Thoracic aorta (tissue), 2 donors: Measurements from ENCODE around the gene MBOAT1. TPM values are rescaled to one million over a fixed set of nuclear protein-coding genes. Genes with fewer than 3 reads are reported as not detected.

Experiments used
- ATAC-seq: fragments of 150-250 bp; one replicate; pipeline ENCODE4 v1.8.0; 2017; ENCODE audit warnings: low read depth; ENCODE audit not compliant: insufficient number of reproducible peaks, low FRiP score
- DNase-seq: peaks from one replicate; pipeline ENCODE4 v3.0.0-alpha.2; 2020; ENCODE audit warnings: low spot score
- H3K27ac ChIP-seq, 2 donors: fragments of 200-600 bp; sonication (generic); 1 replicate in 1 of 2; 2 replicates in 1 of 2; pipeline ENCODE4 v1.5.1; 2016; ENCODE audit warnings: mild to moderate bottlenecking in 2 of 2, moderate library complexity in 2 of 2
- H3K27me3 ChIP-seq: fragments of 200-600 bp; sonication (generic); replicated peaks from 2 replicates; pipeline ENCODE4 v1.6.0; 2016; ENCODE audit warnings: mild to moderate bottlenecking; ENCODE audit not compliant: insufficient read depth
- H3K36me3 ChIP-seq: fragments of 200-600 bp; sonication (generic); one replicate; pipeline ENCODE4 v1.5.1; 2016
- H3K4me1 ChIP-seq, 2 donors: fragments of 200-600 bp; sonication (generic); 1 replicate in 1 of 2; 2 replicates in 1 of 2; pipeline versions ENCODE4 v1.5.1 to v1.6.0; 2016; ENCODE audit warnings: low read depth in 2 of 2, mild to moderate bottlenecking in 1 of 2; ENCODE audit not compliant: control insufficient read depth in 1 of 2
- H3K4me3 ChIP-seq: fragments of 200-600 bp; sonication (generic); 2 replicates; pipeline ENCODE4 v1.5.1; 2016; ENCODE audit warnings: mild to moderate bottlenecking
- H3K9me3 ChIP-seq: fragments of 200-600 bp; sonication (generic); 2 replicates; pipeline ENCODE4 v1.5.1; 2016
- CTCF ChIP-seq: fragments of 200-600 bp; sonication (generic); IDR thresholded peaks from one replicate; pipeline ENCODE4 v1.5.1; 2019; ENCODE audit warnings: antibody characterized with exemption
- total RNA-seq, 2 donors: library from RNA; depleted of rRNA; stranded (reverse); fragments of >200 nt; gene quantifications; one replicate each; pipeline versions ENCODE4 v1.1.0 to v1.2.3, GENCODE V29; 2016

MBOAT1 gene
- total RNA-seq, 2 donors from 2014 or later = 5.5 to 6.8 TPM

- ATAC-seq (no peak), DNase-seq (no peak)
- Histone ChIP-seq H3K4me3 (no peak overlapping the region), H3K36me3 (no peaks in the 10 kb centered on the region), H3K27ac (no peak overlapping the region), H3K27me3 (no peaks in the 10 kb centered on the region), H3K4me1 (peaks cover 10 to 11% of the 10 kb centered on the region in 2 donors), H3K9me3 (no peaks in the 10 kb centered on the region)
- TF ChIP-seq CTCF = no peak
Measured at GRCh38 chr6:20170455-20171148, 41.7 kb downstream of the MBOAT1 start.

GRCh38 chr6:20169786-20170185 lies 42.5 kb downstream of the MBOAT1 start:
- DNase-seq (no peak), ATAC-seq (no peak)
- Histone ChIP-seq H3K4me3 (no peak overlapping the region), H3K9me3 (no peaks in the 10 kb centered on the region), H3K27ac (peak overlapping the region in 1 of 2 donors; percentile 17), H3K36me3 (no peaks in the 10 kb centered on the region), H3K4me1 (peaks cover 10 to 11% of the 10 kb centered on the region in 2 donors), H3K27me3 (no peaks in the 10 kb centered on the region)
- no peak for TF ChIP-seq CTCF

- Histone ChIP-seq H3K36me3 (no peaks in the 10 kb centered on the region), H3K9me3 (no peaks in the 10 kb centered on the region), H3K4me1 (peaks cover 10 to 11% of the 10 kb centered on the region in 2 donors), H3K27ac (no peak overlapping the region), H3K27me3 (no peaks in the 10 kb centered on the region), H3K4me3 (peak overlapping the region; percentile 1)
- DNase-seq (no peak), ATAC-seq (no peak)
- no peak for TF ChIP-seq CTCF
Measured at GRCh38 chr6:20169119-20169557, 43.1 kb downstream of the MBOAT1 start.

- H3K4me1 ChIP-seq = peaks cover 10 to 11% of the 10 kb centered on the region in 2 donors
- ATAC-seq = no peak
- peak overlapping the region; percentile 1 for H3K4me3 ChIP-seq
- no peaks in the 10 kb centered on the region for H3K36me3 ChIP-seq
- no peak overlapping the region for H3K27ac ChIP-seq
- no peaks in the 10 kb centered on the region for H3K27me3 ChIP-seq
- no peaks in the 10 kb centered on the region for H3K9me3 ChIP-seq
- no peak for TF ChIP-seq CTCF
- no peak for DNase-seq
Measured at GRCh38 chr6:20168690-20169089, 43.6 kb downstream of the MBOAT1 start.

- TF ChIP-seq CTCF = no peak
- no peak overlapping the region for H3K27ac ChIP-seq
- ATAC-seq = no peak
- H3K36me3 ChIP-seq = no peaks in the 10 kb centered on the region
- H3K4me1 ChIP-seq = peaks cover 10 to 11% of the 10 kb centered on the region in 2 donors
- H3K9me3 ChIP-seq = no peaks in the 10 kb centered on the region
- no peak for DNase-seq
- no peaks in the 10 kb centered on the region for H3K27me3 ChIP-seq
- H3K4me3 ChIP-seq = no peak overlapping the region
Measured at GRCh38 chr6:20167601-20168000, 44.7 kb downstream of the MBOAT1 start.
